ENCODE measurements around the gene GALE.
"Not testable (repeated sequence)": the region's sequence is repeated elsewhere in the genome, so short reads cannot be mapped to it uniquely, and the experiment has no call there.

Gene GALE

DNA sequence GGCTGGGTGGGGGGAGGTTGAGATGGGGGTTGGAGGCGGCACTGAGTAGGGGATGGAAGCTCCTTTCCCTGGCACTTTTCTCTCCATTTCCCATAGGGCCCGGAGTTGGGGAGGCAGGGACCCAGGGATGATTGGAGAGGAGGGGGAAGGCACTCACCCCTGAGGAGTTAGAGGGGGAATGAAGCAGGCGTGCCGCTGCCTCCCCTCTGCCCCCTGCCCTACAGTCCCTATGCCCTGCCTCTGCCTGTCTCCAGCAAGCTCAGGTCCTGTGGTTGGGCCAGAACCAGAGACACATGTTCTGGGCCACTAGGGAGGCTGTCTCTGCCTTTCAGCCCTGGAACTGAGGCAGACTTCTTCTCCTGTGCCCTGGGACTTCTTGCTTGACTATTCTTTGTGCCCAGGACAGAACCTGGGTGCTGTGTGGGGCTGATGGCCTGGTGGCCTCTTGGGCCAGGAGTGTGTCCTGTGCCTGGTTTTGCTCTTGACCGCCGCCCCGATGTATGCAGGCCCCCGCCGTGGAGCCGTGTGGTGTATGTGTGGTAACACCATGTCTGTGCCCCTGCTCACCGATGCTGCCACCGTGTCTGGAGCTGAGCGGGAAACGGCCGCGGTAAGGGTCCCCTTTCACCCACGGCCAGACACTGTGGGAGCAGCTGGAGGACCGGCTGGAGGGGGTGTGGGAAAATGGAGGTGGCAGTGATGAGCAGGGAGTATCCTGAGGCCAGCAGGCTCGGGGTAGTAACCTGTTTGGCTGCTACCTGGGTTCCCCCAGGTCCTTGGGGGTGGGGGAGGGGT, 8.2 kb downstream of the GALE start:
- no peak for DNase-seq (ENCODE audit: low read depth in 2 of 2)

GRCh38 chr1:23791516-23792047, 9.0 kb downstream of the GALE start:
- no peak for DNase-seq (ENCODE audit: low read depth in 2 of 2)

DNA sequence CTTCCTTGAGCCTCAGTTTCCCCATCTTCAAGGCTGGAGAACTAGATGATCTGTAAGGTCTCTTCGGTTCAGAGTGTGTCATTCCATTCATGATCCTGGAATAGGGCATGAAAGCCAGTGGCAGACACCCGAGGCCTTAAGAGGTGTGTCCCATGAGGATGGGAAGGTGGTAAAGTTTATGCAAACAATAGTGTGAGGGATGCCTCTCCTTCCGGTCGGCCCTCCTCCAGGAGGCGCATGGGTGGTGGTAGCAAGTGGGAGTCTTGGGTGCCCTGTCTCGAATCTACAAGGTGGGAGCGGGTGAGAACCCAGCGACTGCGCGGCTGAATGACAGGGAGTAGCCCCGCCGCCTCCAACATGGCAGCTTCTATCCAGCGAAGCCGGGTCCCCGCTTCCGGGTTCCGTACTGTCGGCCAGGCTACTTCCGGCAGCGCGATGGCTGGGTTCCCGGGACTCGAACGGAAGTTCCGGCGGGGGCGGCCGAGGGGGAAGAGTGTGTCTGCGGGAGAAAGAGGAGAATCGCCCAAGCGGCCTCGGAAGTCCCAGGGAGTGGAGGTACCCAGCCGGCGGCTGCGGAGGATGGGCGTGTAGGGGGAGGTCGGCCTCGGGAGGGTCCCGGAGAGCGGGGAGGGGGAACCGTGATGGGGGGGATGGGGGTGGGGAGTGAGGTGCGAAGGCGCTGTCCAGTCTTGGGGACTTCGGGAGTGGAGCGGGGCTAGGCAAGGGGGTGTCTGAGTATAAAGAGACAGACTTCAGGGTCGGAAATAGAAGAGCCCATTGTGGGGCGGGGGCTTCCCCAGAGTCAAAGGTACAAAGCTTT, 9.6 kb downstream of the GALE start, which contains the start of gene LYPLA2:
Gene LYPLA2 (plus strand): TSS at position 450 of the 820 bp plus-strand sequence. CDS start 1,538 bp downstream, outside the sequence.
- DNase-seq (ENCODE audit: low read depth in 2 of 2), result peak; percentile 65 to 72

- DNase-seq (ENCODE audit: low read depth in 2 of 2), result no peak
Observed at GRCh38 chr1:23788695-23789094, 11.9 kb downstream of the GALE start.

DNA sequence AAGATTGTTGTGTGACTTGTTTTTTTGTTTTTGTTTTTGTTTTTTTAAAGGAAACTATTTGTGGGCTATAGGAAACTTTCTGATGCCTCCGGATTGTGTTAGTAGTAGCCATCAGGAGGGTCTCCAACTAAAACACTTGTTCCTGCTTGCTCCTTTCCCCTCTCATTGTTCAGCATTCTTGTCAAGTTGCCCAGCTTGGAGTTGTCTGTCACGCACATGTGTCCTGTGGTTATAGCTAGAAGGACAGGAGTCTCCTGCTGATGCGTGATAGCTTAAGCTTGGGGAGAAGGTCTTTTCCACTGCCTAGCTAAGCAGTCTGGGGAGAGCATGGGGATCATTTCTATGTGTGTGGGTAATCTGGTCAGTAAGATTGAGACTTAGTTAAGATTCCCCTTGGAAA, 12.9 kb downstream of the GALE start:
- DNase-seq (ENCODE audit: low read depth in 2 of 2), result no peak

DNA sequence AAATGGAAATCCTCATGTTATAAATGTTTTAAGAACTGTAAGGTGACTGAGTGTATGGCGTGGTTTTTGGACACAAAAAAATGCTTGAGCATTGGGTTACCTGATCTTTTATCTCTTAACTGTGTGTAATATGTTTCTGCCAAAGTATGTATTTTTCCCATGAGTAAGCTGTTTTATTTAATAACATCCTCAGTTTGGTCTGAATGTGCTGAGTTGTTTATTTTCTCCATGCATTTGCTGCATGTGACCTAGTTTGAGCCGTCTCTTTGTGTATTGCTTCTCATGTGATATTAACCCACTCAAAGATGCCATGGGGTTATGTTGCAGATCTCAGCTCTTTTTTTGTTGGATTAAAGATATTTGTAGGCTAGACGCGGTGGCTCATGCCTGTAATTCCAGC, 15.7 kb downstream of the GALE start:
- DNase-seq (ENCODE audit: low read depth in 2 of 2), result no peak

DNA sequence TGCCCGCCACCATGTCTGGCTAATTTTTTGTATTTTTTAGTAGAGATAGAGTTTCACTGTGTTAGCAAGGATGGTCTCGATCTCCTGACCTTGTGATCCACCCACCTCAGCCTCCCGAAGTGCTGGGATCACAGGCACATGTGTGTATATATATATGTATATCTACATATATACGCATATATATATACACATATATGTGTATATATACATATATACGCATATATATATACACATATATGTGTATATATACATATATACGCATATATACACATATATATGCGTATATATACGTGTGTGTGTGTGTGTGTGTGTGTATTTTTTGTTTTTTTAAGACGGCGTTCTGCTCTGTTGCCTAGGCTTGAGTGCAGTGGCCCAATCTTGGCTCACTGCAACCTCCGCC, 17.4 kb downstream of the GALE start:
- DNase-seq (ENCODE audit: low read depth in 2 of 2), result not testable (repeated sequence)

DNA sequence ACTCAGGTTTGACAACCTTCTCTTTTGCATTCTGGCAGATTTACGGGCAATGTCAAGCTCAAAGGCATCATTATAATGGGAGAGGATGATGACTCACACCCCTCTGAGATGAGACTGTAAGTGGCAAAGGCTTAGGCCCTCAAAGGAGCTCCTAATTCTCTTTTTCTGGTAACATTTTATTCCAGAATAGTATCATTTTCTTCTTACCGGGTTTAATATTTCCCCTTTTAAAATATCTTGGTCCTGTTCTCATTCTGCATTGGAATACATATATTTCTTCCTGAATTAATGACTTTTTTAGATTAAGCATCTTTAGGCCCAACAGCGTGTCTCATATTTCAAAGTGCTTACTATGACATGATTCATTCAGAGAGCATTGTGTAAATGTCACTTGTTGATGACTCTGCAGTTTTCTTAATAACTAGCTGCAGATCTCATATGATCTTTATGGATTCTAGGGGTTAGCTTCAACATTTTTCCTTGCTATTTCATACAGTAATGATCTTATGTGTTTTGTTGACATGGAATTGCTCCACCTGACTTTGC, 20.7 kb downstream of the GALE start:
- DNase-seq (ENCODE audit: low read depth in 2 of 2), result no peak

- peak; percentile 56 to 65 for DNase-seq (ENCODE audit: low read depth in 2 of 2)
Observed at GRCh38 chr1:23777979-23778814, 22.4 kb downstream of the GALE start, which contains the start of gene PITHD1. PITHD1 (plus strand) TSS chr1:23778418; CDS start chr1:23778516, 98 bp downstream.

DNA sequence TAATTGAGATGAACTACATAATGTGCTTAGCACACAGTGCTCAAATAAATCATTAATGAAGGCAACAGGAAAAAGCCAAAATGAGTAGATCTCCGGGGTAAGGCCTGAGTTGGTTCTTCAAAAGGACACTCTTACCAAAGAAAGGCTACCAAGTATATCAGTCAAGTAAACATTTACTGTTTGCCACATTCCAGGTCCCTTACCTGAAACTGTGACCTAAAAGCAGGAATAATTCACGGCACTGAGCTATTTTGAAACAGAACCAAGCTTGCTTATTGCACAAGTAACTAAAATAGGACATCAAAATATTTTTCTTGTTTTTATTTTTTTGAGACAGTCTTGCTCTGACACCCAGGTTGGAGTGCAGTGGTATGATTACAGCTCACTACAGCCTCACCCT, 24.3 kb downstream of the GALE start:
- no peak for DNase-seq (ENCODE audit: low read depth in 2 of 2)

DNA sequence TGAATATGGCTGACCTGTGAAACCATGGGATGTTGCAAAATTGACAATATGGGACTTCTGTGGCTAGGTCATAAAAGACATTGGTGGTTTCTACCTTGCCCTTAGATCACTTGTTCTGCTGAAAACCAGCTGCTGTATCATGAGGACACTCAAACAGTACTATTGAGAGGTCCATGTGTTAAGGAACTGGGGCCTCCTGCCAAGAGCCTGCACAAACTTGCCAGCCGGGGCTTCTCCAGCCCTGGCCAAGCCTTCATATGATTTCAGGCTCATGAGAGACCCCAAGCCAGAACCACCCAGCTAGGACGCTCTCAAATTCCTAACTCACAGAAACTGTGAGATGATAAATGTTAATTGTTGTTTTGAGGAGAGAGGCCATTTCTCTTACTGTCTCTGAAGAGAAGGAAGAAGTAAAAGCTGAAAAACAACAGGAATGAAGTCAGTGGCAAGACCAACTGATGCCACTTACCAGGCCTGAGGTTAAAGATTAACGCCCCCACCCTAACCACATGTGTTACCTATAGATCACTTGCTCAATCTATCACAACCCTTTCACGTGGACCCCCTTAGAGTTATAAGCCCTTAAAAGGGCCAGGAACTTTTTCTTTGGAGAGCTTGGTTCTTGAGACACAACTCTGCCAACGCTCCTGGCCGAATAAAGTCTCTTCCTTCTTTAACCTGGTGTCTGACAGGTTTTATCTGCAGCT, 26.2 kb downstream of the GALE start:
- no peak for DNase-seq (ENCODE audit: low read depth in 2 of 2)

- DNase-seq (ENCODE audit: low read depth in 2 of 2), result no peak
Observed at GRCh38 chr1:23772854-23773242, 27.7 kb downstream of the GALE start.

DNA sequence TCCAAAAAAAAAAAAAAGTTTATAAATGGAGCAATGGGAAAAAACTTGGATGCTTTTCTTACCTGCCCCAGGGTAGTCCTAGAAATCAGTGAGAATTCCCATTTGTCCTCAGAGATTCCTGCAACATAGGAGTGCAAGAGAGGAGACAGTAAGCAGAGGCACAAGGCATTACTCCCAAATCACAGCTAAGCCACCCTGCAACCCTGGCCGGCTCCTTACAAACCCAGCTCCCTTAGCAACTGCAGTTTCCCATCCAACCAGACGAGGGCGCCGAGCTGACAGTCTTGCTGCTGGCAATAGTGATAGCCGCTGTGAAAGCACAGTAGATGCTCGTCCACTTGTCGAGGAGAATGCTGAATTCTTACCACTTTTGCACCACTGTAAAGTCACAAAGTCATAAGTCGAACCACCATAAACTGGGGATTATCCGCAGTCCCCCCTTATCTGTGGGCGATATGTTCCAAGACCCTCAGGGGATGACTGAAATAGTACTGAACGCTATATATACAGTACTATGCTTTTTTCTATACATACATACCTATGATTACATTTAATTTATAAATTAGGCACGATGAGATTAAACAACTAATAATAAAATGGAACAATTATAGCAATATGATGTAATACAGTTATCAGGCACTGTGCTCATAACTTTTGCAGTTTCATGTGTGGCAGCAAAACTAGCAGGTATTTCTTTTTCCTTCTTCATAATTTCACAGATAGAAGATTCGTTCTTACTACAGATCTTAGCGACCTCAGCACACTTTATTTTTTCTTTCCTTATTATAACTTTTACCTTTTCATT, 28.3 kb downstream of the GALE start:
- DNase-seq (ENCODE audit: low read depth in 2 of 2), result peak; percentile 60 to 74

- no peak for DNase-seq (ENCODE audit: low read depth in 2 of 2)
Observed at GRCh38 chr1:23768733-23769132, 31.8 kb downstream of the GALE start.

- DNase-seq (ENCODE audit: low read depth in 2 of 2), result no peak
Observed at GRCh38 chr1:23763041-23763577, 37.4 kb downstream of the GALE start.

GRCh38 chr1:23759277-23759676, 41.3 kb downstream of the GALE start:
- DNase-seq (ENCODE audit: low read depth in 2 of 2), result no peak

GRCh38 chr1:23757812-23758211, 42.7 kb downstream of the GALE start:
- DNase-seq (ENCODE audit: low read depth in 2 of 2), result no peak

DNA sequence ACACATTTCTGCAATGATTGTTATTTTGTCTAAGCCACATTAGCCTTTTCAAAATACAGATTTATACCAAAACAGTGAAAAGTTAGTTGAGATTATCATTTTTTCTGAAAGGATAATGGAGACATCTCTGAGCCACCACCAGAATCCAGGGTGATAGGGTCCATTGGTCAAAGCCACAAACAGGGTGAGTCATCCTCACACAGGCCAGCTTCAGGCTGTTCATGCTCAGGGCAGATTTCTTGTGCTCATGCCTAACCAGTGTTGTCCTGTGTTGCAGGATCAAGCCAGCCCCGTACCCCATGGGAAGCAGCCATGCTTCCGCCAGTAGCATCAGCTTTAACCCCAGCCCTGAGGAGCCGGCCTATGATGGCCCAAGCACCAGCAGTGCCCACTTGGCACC, 43.9 kb downstream of the GALE start:
- DNase-seq (ENCODE audit: low read depth in 2 of 2), result no peak

DNA sequence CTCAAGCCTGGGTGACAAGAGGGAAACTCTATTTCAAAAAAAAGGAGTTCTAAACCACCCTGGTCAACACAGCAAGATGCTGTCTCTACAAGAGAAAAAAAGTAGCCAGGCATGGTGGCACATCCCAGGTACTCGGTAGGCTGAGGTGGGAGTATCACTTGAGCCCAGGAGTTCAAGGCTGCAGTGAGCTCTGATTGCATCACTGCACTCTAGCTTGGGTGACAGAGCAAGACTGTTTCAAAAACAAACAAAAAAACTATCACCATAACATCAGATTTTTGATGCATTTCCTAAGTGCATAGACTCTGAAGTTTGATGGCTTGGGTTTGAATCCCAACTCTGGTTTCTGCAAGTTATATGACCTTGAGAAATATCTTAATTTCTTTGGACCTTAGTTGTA, 47.6 kb downstream of the GALE start:
- DNase-seq (ENCODE audit: low read depth in 2 of 2), result no peak

DNA sequence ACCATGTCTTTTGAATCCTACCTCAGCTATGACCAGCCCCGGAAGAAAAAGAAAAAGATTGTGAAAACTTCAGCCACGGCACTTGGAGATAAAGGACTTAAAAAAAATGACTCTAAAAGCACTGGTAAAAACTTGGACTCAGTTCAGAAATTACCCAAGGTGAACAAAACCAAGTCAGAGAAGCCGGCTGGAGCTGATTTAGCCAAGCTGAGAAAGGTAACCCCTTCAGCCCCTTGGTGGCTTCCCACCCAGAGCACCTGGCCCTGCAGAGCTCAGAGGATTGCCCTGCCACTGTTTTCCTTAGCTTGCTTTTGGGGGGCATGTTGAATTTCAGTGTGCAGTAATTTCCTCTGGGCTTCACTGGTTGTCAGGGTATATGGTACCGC, 48.7 kb downstream of the GALE start:
- DNase-seq (ENCODE audit: low read depth in 2 of 2), result no peak
